H1 (cell line): ENCODE measurements around the gene KCNMB2. TPM values are rescaled to one million over a fixed set of nuclear protein-coding genes. Genes with fewer than 3 reads are reported as not detected.

Experiments
- CTCF ChIA-PET: fragments of 300-600 bp; sonication (Branson Sonifier 250); formaldehyde crosslinking; loops from one replicate; lab custom pipeline; 2021; ENCODE audit not compliant: partially characterized antibody; lab: Charles Lee
- POLR2A ChIA-PET: fragments of 300-600 bp; sonication (Branson Sonifier 250); formaldehyde crosslinking; loops from one replicate; lab custom pipeline; 2021; ENCODE audit warnings: inconsistent platforms; ENCODE audit not compliant: partially characterized antibody; lab: Charles Lee
- DNase-seq, 2 experiments: peaks; one replicate each; pipeline versions ENCODE4 v3.0.0 to v3.0.0-alpha.2; 2010 to 2022; ENCODE audit warnings: low spot score in 2 of 2, low read depth in 1 of 2, mixed read lengths in 1 of 2
- FAIRE-seq: peaks from 2 replicates; lab custom pipeline; 2011; peaks lifted over from hg19 to GRCh38; lab: Jason Lieb, UNC
- H2AFZ ChIP-seq: 2 replicates; pipeline ENCODE4 v1.8.1; 2012; ENCODE audit warnings: low read length, inconsistent platforms
- H2AK5ac ChIP-seq: 2 replicates; pipeline ENCODE4 v1.6.1; 2013; ENCODE audit warnings: low read depth, low read length
- H2BK120ac ChIP-seq: replicated peaks from 2 replicates; pipeline ENCODE3; 2013; ENCODE audit warnings: low read depth, low read length, inconsistent platforms
- H2BK12ac ChIP-seq: 2 replicates; pipeline ENCODE4 v1.6.1; 2013; ENCODE audit warnings: low read depth, low read length
- H2BK15ac ChIP-seq: 2 replicates; pipeline ENCODE4 v1.6.1; 2013; ENCODE audit warnings: low read length
- H2BK20ac ChIP-seq: 2 replicates; pipeline ENCODE4 v1.6.1; 2013; ENCODE audit warnings: low read length
- H2BK5ac ChIP-seq: 2 replicates; pipeline ENCODE4 v1.6.1; 2013; ENCODE audit warnings: low read depth, low read length
- H3K14ac ChIP-seq: 2 replicates; pipeline ENCODE4 v1.6.1; 2013; ENCODE audit warnings: inconsistent platforms; ENCODE audit not compliant: insufficient read length
- H3K18ac ChIP-seq: 2 replicates; pipeline ENCODE4 v1.6.1; 2013; ENCODE audit warnings: low read length; ENCODE audit errors: extremely low read depth
- H3K23ac ChIP-seq: 2 replicates; pipeline ENCODE4 v1.6.1; 2013; ENCODE audit warnings: inconsistent platforms; ENCODE audit not compliant: insufficient read length
- H3K23me2 ChIP-seq: 2 replicates; pipeline ENCODE4 v1.6.1; 2013; ENCODE audit warnings: low read depth, low read length
- H3K27ac ChIP-seq: 2 replicates; pipeline ENCODE4 v1.6.1; 2011; ENCODE audit warnings: low read depth, low read length, inconsistent platforms
- H3K27me3 ChIP-seq, 4 experiments: replicated peaks in 1 of 4; 1 replicate in 1 of 4; 2 replicates in 3 of 4; pipeline versions ENCODE4 v1.6.1 to v1.8.1; 2011 to 2013; ENCODE audit warnings: low read length in 3 of 4, mild to moderate bottlenecking in 3 of 4, inconsistent platforms in 2 of 4, mixed read lengths in 2 of 4, moderate library complexity in 1 of 4; ENCODE audit not compliant: control insufficient read depth in 3 of 4, insufficient read depth in 3 of 4; ENCODE audit errors: extremely low read depth in 1 of 4
- H3K36me3 ChIP-seq, 4 experiments: 2 replicates each; pipeline versions ENCODE4 v1.6.1 to v1.8.1; 2011 to 2013; ENCODE audit warnings: mild to moderate bottlenecking in 4 of 4, low read length in 3 of 4, moderate library complexity in 2 of 4, control low read depth in 1 of 4, inconsistent platforms in 1 of 4; ENCODE audit not compliant: insufficient read depth in 4 of 4, control insufficient read depth in 2 of 4
- H3K4ac ChIP-seq: replicated peaks from 2 replicates; pipeline ENCODE3; 2013; ENCODE audit warnings: low read length, low read depth, mixed read lengths, inconsistent platforms; ENCODE audit not compliant: insufficient read length
- H3K4me1 ChIP-seq, 4 experiments: replicated peaks in 1 of 4; 1 replicate in 1 of 4; 2 replicates in 3 of 4; pipeline versions ENCODE4 v1.6.1 to v1.8.1; 2011 to 2013; ENCODE audit warnings: low read length in 3 of 4, inconsistent platforms in 2 of 4, mixed read lengths in 1 of 4; ENCODE audit not compliant: insufficient read depth in 4 of 4, control insufficient read depth in 3 of 4
- H3K4me2 ChIP-seq, 2 experiments: 2 replicates each; pipeline versions ENCODE4 v1.6.1 to v1.8.1; 2011 to 2013; ENCODE audit warnings: low read depth in 2 of 2, low read length in 2 of 2, control low read depth in 1 of 2, inconsistent platforms in 1 of 2, mild to moderate bottlenecking in 1 of 2; ENCODE audit not compliant: insufficient read depth in 1 of 2
- H3K4me3 ChIP-seq, 4 experiments: fragments of 200-600, 300-600 bp in 1 of 4; sonication (generic), shearing (Covaris generic), sonication (Bioruptor Twin) in 1 of 4; 2 replicates each; pipeline versions ENCODE4 v1.5.1 to v1.8.1; 2011 to 2016; ENCODE audit warnings: low read length in 4 of 4, low read depth in 3 of 4, control low read depth in 2 of 4, inconsistent platforms in 2 of 4, mild to moderate bottlenecking in 2 of 4, mixed read lengths in 1 of 4, moderate library complexity in 1 of 4; ENCODE audit not compliant: insufficient read depth in 2 of 4; ENCODE audit errors: extremely low read depth in 1 of 4
- H3K56ac ChIP-seq: replicated peaks from 2 replicates; pipeline ENCODE3; 2013; ENCODE audit warnings: low read depth, mild to moderate bottlenecking, mixed read lengths, low read length, inconsistent platforms; ENCODE audit not compliant: insufficient read length
- H3K79me1 ChIP-seq: 2 replicates; pipeline ENCODE4 v1.6.1; 2013; ENCODE audit warnings: low read depth, low read length, control low read depth
- H3K79me2 ChIP-seq, 2 experiments: 2 replicates each; pipeline versions ENCODE4 v1.6.1 to v1.8.1; 2012 to 2013; ENCODE audit warnings: low read length in 2 of 2, mild to moderate bottlenecking in 2 of 2, inconsistent platforms in 1 of 2; ENCODE audit not compliant: insufficient read depth in 2 of 2, control insufficient read depth in 1 of 2
- H3K9ac ChIP-seq, 4 experiments: replicated peaks in 1 of 4; 1 replicate in 1 of 4; 2 replicates in 3 of 4; pipeline versions ENCODE4 v1.6.1 to v1.8.1; 2011 to 2013; ENCODE audit warnings: low read depth in 3 of 4, low read length in 3 of 4, control low read depth in 2 of 4, mild to moderate bottlenecking in 2 of 4, moderate library complexity in 2 of 4, inconsistent platforms in 1 of 4; ENCODE audit errors: extremely low read depth in 1 of 4
- H3K9me3 ChIP-seq, 2 experiments: 2 replicates each; pipeline versions ENCODE4 v1.6.1 to v1.8.1; 2012 to 2013; ENCODE audit warnings: mild to moderate bottlenecking in 2 of 2, moderate library complexity in 2 of 2, control low read depth in 1 of 2, inconsistent platforms in 1 of 2, low read depth in 1 of 2, low read length in 1 of 2, mixed read lengths in 1 of 2; ENCODE audit not compliant: insufficient read depth in 2 of 2
- H4K20me1 ChIP-seq, 2 experiments: replicated peaks in 1 of 2; 2 replicates each; pipeline versions ENCODE3 to v1.8.1; 2011 to 2013; ENCODE audit warnings: inconsistent platforms in 2 of 2, low read length in 2 of 2, mild to moderate bottlenecking in 1 of 2; ENCODE audit not compliant: insufficient read depth in 2 of 2, control insufficient read depth in 1 of 2
- H4K5ac ChIP-seq: 2 replicates; pipeline ENCODE4 v1.6.1; 2013; ENCODE audit warnings: low read length, low read depth, mixed read lengths, inconsistent platforms; ENCODE audit not compliant: insufficient read length
- H4K8ac ChIP-seq: 2 replicates; pipeline ENCODE4 v1.8.0; 2013; ENCODE audit warnings: mild to moderate bottlenecking, moderate library complexity, low read length, inconsistent platforms; ENCODE audit not compliant: insufficient read depth; ENCODE audit errors: extremely low read depth
- H4K91ac ChIP-seq: replicated peaks from 2 replicates; pipeline ENCODE3; 2013; ENCODE audit warnings: low read length, mixed read lengths, inconsistent platforms; ENCODE audit not compliant: insufficient read length
- BACH1 ChIP-seq: IDR thresholded peaks from 2 replicates; pipeline ENCODE4 v1.6.1; 2012; ENCODE audit warnings: low read length, improper control_type of control experiment
- EGR1 ChIP-seq: IDR thresholded peaks from 2 replicates; pipeline ENCODE4 v1.6.1; 2011; ENCODE audit warnings: low read depth, low read length, borderline replicate concordance
- EZH2 ChIP-seq: fragments of 200-600 bp; sonication (generic); IDR thresholded peaks from 2 replicates; pipeline ENCODE4 v1.7.1; 2012; ENCODE audit warnings: low read depth, mild to moderate bottlenecking, moderate library complexity, low read length, inconsistent platforms; ENCODE audit not compliant: severe bottlenecking
- GTF2F1 ChIP-seq: IDR thresholded peaks from 2 replicates; pipeline ENCODE4 v1.6.1; 2012; ENCODE audit warnings: low read depth, low read length, improper control_type of control experiment, borderline replicate concordance
- HDAC6 ChIP-seq: IDR thresholded peaks from one replicate; pipeline ENCODE4 v1.7.1; 2012; ENCODE audit warnings: low read depth, mild to moderate bottlenecking, inconsistent platforms, low read length, moderate library complexity
- JUND ChIP-seq: IDR thresholded peaks from 2 replicates; pipeline ENCODE4 v1.6.1; 2011; ENCODE audit warnings: mild to moderate bottlenecking, improper control_type of control experiment, low read length
- KDM5A ChIP-seq: fragments of 200-600 bp; IDR thresholded peaks from 2 replicates; pipeline ENCODE4 v1.7.1; 2012; ENCODE audit warnings: mild to moderate bottlenecking, low read length, inconsistent platforms, mixed read lengths
- MAX ChIP-seq: IDR thresholded peaks from 2 replicates; pipeline ENCODE4 v1.6.1; 2012; ENCODE audit warnings: inconsistent platforms
- NRF1 ChIP-seq: IDR thresholded peaks from 2 replicates; pipeline ENCODE4 v1.6.1; 2011; ENCODE audit warnings: mild to moderate bottlenecking, low read depth, low read length, improper control_type of control experiment
- POLR2AphosphoS5 ChIP-seq: IDR thresholded peaks from 2 replicates; pipeline ENCODE4 v1.6.1; 2011; ENCODE audit warnings: low read depth, low read length
- RFX5 ChIP-seq: IDR thresholded peaks from 2 replicates; pipeline ENCODE4 v1.6.1; 2011; ENCODE audit warnings: low read depth, low read length, improper control_type of control experiment, borderline replicate concordance
- SP4 ChIP-seq: IDR thresholded peaks from 2 replicates; pipeline ENCODE4 v1.6.1; 2012; ENCODE audit warnings: low read length, inconsistent platforms
- TBP ChIP-seq: IDR thresholded peaks from 2 replicates; pipeline ENCODE4 v1.6.1; 2011; ENCODE audit warnings: low read depth, low read length, improper control_type of control experiment
- TCF12 ChIP-seq: IDR thresholded peaks from 2 replicates; pipeline ENCODE4 v1.6.1; 2011; ENCODE audit warnings: low read depth, mild to moderate bottlenecking, low read length
- TEAD4 ChIP-seq: IDR thresholded peaks from 2 replicates; pipeline ENCODE4 v1.6.1; 2012; ENCODE audit warnings: low read depth, low read length, inconsistent platforms, mixed read lengths
- WGBS, 2 experiments: shearing (Covaris generic) in 1 of 2; methylation state at CpG; one replicate each; pipeline versions ENCODE4 v1.1.6 to v1.1.7; 2013 to 2015; ENCODE audit warnings: low lambda C conversion rate in 2 of 2, mixed read lengths in 2 of 2, inconsistent platforms in 1 of 2, low coverage in 1 of 2, missing lambda C conversion rate in 1 of 2; ENCODE audit not compliant: insufficient replicate concordance in 2 of 2, insufficient coverage in 1 of 2, insufficient read length in 1 of 2; ENCODE audit errors: extremely low coverage in 1 of 2, missing lambda C conversion rate in 1 of 2; 5-methylcytosine and 5-hydroxymethylcytosine counted together
- polyA plus RNA-seq, 7 experiments: library from polyadenylated mRNA; depleted of rRNA in 3 of 7; stranded (reverse) in 5 of 7; unstranded in 2 of 7; fragments of >200 nt in 5 of 7; fragments of 200-250 nt in 2 of 7; gene quantifications; 1 replicate in 5 of 7; 2 replicates in 1 of 7; 4 replicates in 1 of 7; pipeline versions ENCODE4 v1.2.1 to v1.2.3, GENCODE V29; 2011 to 2013; ENCODE audit warnings: missing spikeins in 2 of 7, mixed read lengths in 2 of 7
- total RNA-seq: library from RNA; stranded (reverse); fragmentation: NEBNext Ultra II Directional; extraction: Animal tissue kit (Norgen Biotek cat#: 25700); gene quantifications from 2 replicates; pipeline ENCODE4 v1.2.1, GENCODE V29; 2021

The KCNMB2 gene
- total and polyA plus RNA-seq, 2 of the 8 experiments (the other 6 are each of a cell fraction or from before 2014, with no cell fraction given), result not detected

DNA sequence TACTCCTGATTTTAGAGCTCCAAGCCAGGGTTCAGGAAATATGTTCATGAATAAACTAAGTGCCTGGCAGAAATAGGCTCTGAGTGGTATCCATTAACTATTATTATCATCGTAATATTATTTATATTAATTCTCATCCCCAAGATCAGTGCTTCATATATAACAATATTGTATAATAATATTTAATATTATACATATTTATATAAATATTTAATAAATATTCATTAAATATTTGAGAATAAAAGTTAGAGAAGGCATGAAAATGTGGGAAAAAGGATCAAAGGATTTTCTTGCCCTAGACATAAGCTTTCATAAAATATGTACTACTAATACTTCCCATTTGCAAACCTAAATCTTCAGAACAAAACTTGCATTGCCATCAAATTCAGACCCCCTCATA lies 338.9 kb downstream of the KCNMB2 start:
- H3K14ac ChIP-seq, result no peak overlapping the region
- no peak overlapping the region for H3K4me3 ChIP-seq
- no peak overlapping the region for H3K4me2 ChIP-seq
- FAIRE-seq (no peak), DNase-seq (no peak)
- WGBS, 2 experiments, result 100% methylated on average over 1 of the region's 1 CpG; no CpG with 5 or more reads in 1 of the 2 experiments
- no peak overlapping the region for H3K18ac ChIP-seq
- H3K9ac ChIP-seq, result no peak overlapping the region
- peaks cover 0 to 4% (median under 1%) of the 10 kb centered on the region in 4 experiments; a peak in 5 of 7 replicates for H3K4me1 ChIP-seq
- H2BK120ac ChIP-seq, result no peak overlapping the region
- H3K27me3 ChIP-seq, result no peaks in the 10 kb centered on the region
- no peaks in the 10 kb centered on the region for H3K36me3 ChIP-seq
- no peaks in the 10 kb centered on the region for H4K20me1 ChIP-seq
- no peaks in the 10 kb centered on the region for H3K9me3 ChIP-seq
- no peaks in the 10 kb centered on the region for H3K79me2 ChIP-seq
- H3K23ac ChIP-seq, result no peak overlapping the region
- H3K4ac ChIP-seq, result no peak overlapping the region
- no peak overlapping the region for H3K27ac ChIP-seq
- no peaks in the 10 kb centered on the region for H3K79me1 ChIP-seq
- no peak overlapping the region for H4K5ac ChIP-seq
- H2BK20ac ChIP-seq, result no peak overlapping the region
- no peak overlapping the region for H2AK5ac ChIP-seq
- no peaks in the 10 kb centered on the region for H3K23me2 ChIP-seq
- no peak overlapping the region for H4K8ac ChIP-seq
- H2BK12ac ChIP-seq, result no peak overlapping the region
- no peak overlapping the region for H3K56ac ChIP-seq
- ChIA-PET POLR2A (interaction anchor here (2.3 kb wide), 1 partner anchor 16 kb away, joined by 6 read pairs; no protein-coding TSS in a partner anchor), CTCF (interaction anchor here (0.6 to 1.0 kb wide), 2 partner anchors 10 to 34 kb away, joined by 3 read pairs; no protein-coding TSS in a partner anchor)
- H4K91ac ChIP-seq, result no peak overlapping the region
- no peak overlapping the region for H2BK5ac ChIP-seq
- H2AFZ ChIP-seq, result no peak overlapping the region
- no peak overlapping the region for H2BK15ac ChIP-seq
- TF ChIP-seq JUND (no peak), KDM5A (no peak), BACH1 (no peak), EZH2 (no peak), POLR2AphosphoS5 (no peak), TCF12 (no peak), RFX5 (no peak), TEAD4 (no peak), TBP (no peak), MAX (no peak), HDAC6 (no peak), SP4 (no peak), EGR1 (no peak), GTF2F1 (no peak), NRF1 (no peak)
